Endothelial cell of umbilical vein (primary cell): ENCODE data around the gene KRT78. TPM values are rescaled to one million over a fixed set of nuclear protein-coding genes. Genes with fewer than 3 reads are reported as not detected.

Experiments used
- BruUV-seq: library from RNA; stranded (reverse); fragments of 400-500 nt; replicated peaks from 2 replicates; lab custom pipeline; 2021; lab: Mats Ljungman, UMichigan
- CTCF ChIA-PET: fragments of 300-600, 350-600 bp; sonication (Branson Sonifier 250); formaldehyde crosslinking; loops from one replicate; lab custom pipeline; 2021; ENCODE audit warnings: antibody characterized with exemption, inconsistent platforms; lab: Charles Lee
- POLR2A ChIA-PET: fragments of 300-600, 350-600 bp; sonication (Branson Sonifier 250); formaldehyde crosslinking; loops from one replicate; lab custom pipeline; 2021; ENCODE audit warnings: antibody characterized with exemption, inconsistent platforms; lab: Charles Lee
- DNase-seq: peaks from one replicate; pipeline ENCODE4 v3.0.0-alpha.2; 2011; ENCODE audit warnings: low read depth, low spot score
- FAIRE-seq: peaks from 2 replicates; lab custom pipeline; 2011; peaks lifted over from hg19 to GRCh38; lab: Jason Lieb, UNC
- H2AFZ ChIP-seq: 2 replicates; pipeline ENCODE4 v1.6.0; 2012; ENCODE audit warnings: low read depth, low read length, control low read depth, inconsistent platforms
- H3K27ac ChIP-seq: 2 replicates; pipeline ENCODE4 v1.5.1; 2011; ENCODE audit warnings: low read depth, mild to moderate bottlenecking, control low read depth, low read length, moderate library complexity; ENCODE audit not compliant: insufficient read depth
- H3K27me3 ChIP-seq, 2 experiments: 2 replicates each; pipeline versions ENCODE4 v1.6.0 to v1.6.1; 2011; ENCODE audit warnings: low read length in 2 of 2, mixed read lengths in 1 of 2; ENCODE audit not compliant: control insufficient read depth in 2 of 2, insufficient read depth in 2 of 2
- H3K36me3 ChIP-seq, 2 experiments: 2 replicates in 1 of 2; 3 replicates in 1 of 2; pipeline ENCODE4 v1.5.1; 2011; ENCODE audit warnings: low read length in 2 of 2, mild to moderate bottlenecking in 1 of 2, moderate library complexity in 1 of 2; ENCODE audit not compliant: control insufficient read depth in 2 of 2, insufficient read depth in 2 of 2; ENCODE audit errors: extremely low read depth in 1 of 2
- H3K4me1 ChIP-seq: 3 replicates; pipeline ENCODE4 v1.5.1; 2011; ENCODE audit warnings: mild to moderate bottlenecking, low read length; ENCODE audit not compliant: control insufficient read depth, insufficient read depth; ENCODE audit errors: extremely low read depth
- H3K4me2 ChIP-seq: 2 replicates; pipeline ENCODE4 v1.6.1; 2011; ENCODE audit warnings: low read length, control low read depth, mixed read lengths; ENCODE audit not compliant: insufficient read depth
- H3K4me3 ChIP-seq, 3 experiments: fragments of 200-600 bp in 1 of 3; sonication (generic), shearing (Covaris generic) in 1 of 3; replicated peaks in 1 of 3; 2 replicates each; pipeline ENCODE4 v1.5.1; 2011 to 2016; ENCODE audit warnings: control low read depth in 3 of 3, low read length in 3 of 3, mild to moderate bottlenecking in 2 of 3, inconsistent platforms in 1 of 3, low read depth in 1 of 3, moderate library complexity in 1 of 3; ENCODE audit not compliant: insufficient read depth in 1 of 3
- H3K79me2 ChIP-seq: 2 replicates; pipeline ENCODE4 v1.6.0; 2012; ENCODE audit warnings: low read length, inconsistent platforms; ENCODE audit not compliant: control insufficient read depth, insufficient read depth
- H3K9ac ChIP-seq: replicated peaks from 2 replicates; pipeline ENCODE3; 2011; ENCODE audit warnings: low read length, control low read depth; ENCODE audit not compliant: insufficient read depth; ENCODE audit errors: extremely low read depth
- H3K9me1 ChIP-seq: replicated peaks from 3 replicates; pipeline ENCODE4 v1.6.0; 2011; ENCODE audit warnings: mild to moderate bottlenecking, low read length; ENCODE audit not compliant: control insufficient read depth, insufficient read depth; ENCODE audit errors: extremely low read depth
- H3K9me3 ChIP-seq: replicated peaks from 2 replicates; pipeline ENCODE4 v1.5.1; 2012; ENCODE audit warnings: low read length, inconsistent platforms; ENCODE audit not compliant: control insufficient read depth, insufficient read depth
- H4K20me1 ChIP-seq: replicated peaks from 2 replicates; pipeline ENCODE3; 2011; ENCODE audit warnings: mild to moderate bottlenecking, low read length; ENCODE audit not compliant: control insufficient read depth, insufficient read depth; ENCODE audit errors: extremely low read depth
- EZH2 ChIP-seq: IDR thresholded peaks from 2 replicates; pipeline ENCODE4 v1.6.1; 2012; ENCODE audit warnings: borderline replicate concordance, low read depth, mild to moderate bottlenecking, moderate library complexity, low read length, inconsistent platforms; ENCODE audit not compliant: severe bottlenecking
- FOS ChIP-seq: IDR thresholded peaks from 2 replicates; pipeline ENCODE4 v1.6.1; 2011; ENCODE audit warnings: mild to moderate bottlenecking, low read length, moderate library complexity, borderline replicate concordance; ENCODE audit not compliant: insufficient read depth
- GATA2 ChIP-seq: IDR thresholded peaks from 2 replicates; pipeline ENCODE4 v1.7.0; 2011; ENCODE audit warnings: low read depth, mild to moderate bottlenecking, moderate library complexity, mixed read lengths, low read length; ENCODE audit not compliant: insufficient read length, insufficient read depth
- JUN ChIP-seq: IDR thresholded peaks from 2 replicates; pipeline ENCODE4 v1.6.1; 2011; ENCODE audit warnings: borderline replicate concordance, low read depth; ENCODE audit not compliant: insufficient read length, insufficient read depth
- MYC ChIP-seq: IDR thresholded peaks from one replicate; pipeline ENCODE4 v1.6.1; 2011; ENCODE audit warnings: mild to moderate bottlenecking, low read depth, low read length
- POLR2A ChIP-seq: IDR thresholded peaks from 2 replicates; pipeline ENCODE4 v1.6.1; 2012; ENCODE audit warnings: low read depth, mild to moderate bottlenecking, control low read depth, low read length
- POLR2AphosphoS5 ChIP-seq: IDR thresholded peaks from 2 replicates; pipeline ENCODE4 v1.6.1; 2012; ENCODE audit warnings: low read depth, mild to moderate bottlenecking, control low read depth, low read length, moderate library complexity; ENCODE audit not compliant: insufficient read depth
- dilution Hi-C: fragments of 300-500 bp; cut with MboI; formaldehyde crosslinking; loops from one replicate; pipeline ENCODE4 v1.15.0; 2019; ENCODE audit warnings: low sequenced_read_pairs; ENCODE audit not compliant: extremely low pct_ligation_motif_present
- intact Hi-C: fragments of 100-400 bp; cut with micrococcal nuclease; formaldehyde crosslinking; loops from one replicate; pipeline ENCODE4 v1.10.0; 2022
- polyA plus RNA-seq, 4 experiments: library from polyadenylated mRNA; depleted of rRNA in 3 of 4; stranded (reverse) in 3 of 4; unstranded in 1 of 4; fragments of >200 nt; gene quantifications; 2 replicates each; pipeline versions ENCODE4 v1.2.1 to v1.2.3, GENCODE V29; 2011 to 2012; ENCODE audit warnings: missing spikeins in 1 of 4
- total RNA-seq: library from RNA; stranded (reverse); gene quantifications from 2 replicates; pipeline ENCODE4 v1.2.3, GENCODE V29; 2021
- TF ChIP-seq, protein P1 (sequence below): IDR thresholded peaks from 2 replicates; pipeline ENCODE4 v1.6.1; 2011; ENCODE audit not compliant: insufficient read depth, insufficient read length
- TF ChIP-seq, protein P2 (sequence below), 2 donors: IDR thresholded peaks; 1 replicate in 1 of 2; 2 replicates in 1 of 2; pipeline ENCODE4 v1.5.1; 2011; ENCODE audit warnings: low read length in 2 of 2, mild to moderate bottlenecking in 2 of 2, moderate library complexity in 2 of 2, control low read depth in 1 of 2, inconsistent platforms in 1 of 2, low read depth in 1 of 2; ENCODE audit not compliant: insufficient read depth in 1 of 2; ENCODE audit errors: extremely low read depth in 1 of 2

Gene KRT78
- total and polyA plus RNA-seq, 2 donors (not counting 3 experiments of a cell fraction or from before 2014, with no cell fraction given), result not detected

DNA sequence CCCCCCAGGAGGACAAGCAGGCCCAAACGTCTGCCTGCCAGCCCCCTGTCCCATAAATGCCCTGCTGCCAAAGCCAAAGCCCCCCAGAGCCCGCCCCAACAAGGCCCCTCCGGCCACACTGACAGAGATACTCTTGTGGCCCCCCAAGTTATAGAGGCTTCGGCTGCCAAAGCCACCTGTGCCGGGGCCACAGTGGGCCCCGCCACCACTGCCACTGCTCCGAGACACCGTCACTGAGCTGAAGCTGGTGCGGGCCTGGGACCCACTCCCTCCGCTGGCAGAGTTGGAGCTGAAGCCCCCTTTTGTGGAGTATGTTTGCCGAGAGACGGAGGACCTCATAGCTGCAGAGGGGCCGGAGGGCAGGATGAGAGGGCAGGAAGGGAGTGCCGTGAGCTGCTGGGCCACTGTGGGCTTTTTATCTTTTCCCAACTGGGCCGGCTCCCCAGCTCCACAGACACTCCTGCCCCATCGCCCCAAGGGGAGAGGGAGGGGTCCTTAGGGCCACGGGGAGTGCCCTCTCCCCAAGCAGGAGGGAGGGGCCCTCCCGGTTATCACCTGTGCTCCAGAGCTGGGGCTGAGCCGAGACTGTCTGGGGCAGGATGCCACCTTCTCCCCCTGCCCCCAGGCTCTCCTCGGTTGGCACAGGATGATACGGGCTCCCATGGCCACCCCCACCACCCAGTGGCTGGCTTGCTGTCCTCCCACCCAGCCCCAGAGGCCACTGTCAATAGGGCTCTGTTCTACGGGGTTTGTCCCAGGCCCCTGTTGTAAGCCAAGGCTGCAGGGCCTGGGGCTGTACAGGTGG is 14.7 kb downstream of the KRT78 start, which contains the start of gene KRT79:
KRT79 (minus strand) TSS at position 390 of the 805 bp plus-strand sequence; CDS start at position 339, 51 bp downstream.
- intact Hi-C loops, result no loop called here
- H3K4me1 ChIP-seq, result peaks cover 4% of the 10 kb centered on the region
- no peak within 1 kb of the TSS for H3K9ac ChIP-seq
- dilution Hi-C loops, result no loop called here
- no peak within 1 kb of the TSS for H2AFZ ChIP-seq
- no peaks in the 10 kb centered on the region for H3K9me1 ChIP-seq
- H3K4me2 ChIP-seq, result no peak within 1 kb of the TSS
- BruUV-seq, result no TSS peak
- TF ChIP-seq POLR2AphosphoS5 (no peak), FOS (no peak), POLR2A (no peak), EZH2 (no peak), MYC (no peak), GATA2 (no peak), JUN (no peak)
- TF ChIP-seq, protein P1, sequence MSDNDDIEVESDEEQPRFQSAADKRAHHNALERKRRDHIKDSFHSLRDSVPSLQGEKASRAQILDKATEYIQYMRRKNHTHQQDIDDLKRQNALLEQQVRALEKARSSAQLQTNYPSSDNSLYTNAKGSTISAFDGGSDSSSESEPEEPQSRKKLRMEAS, result no peak
- TF ChIP-seq, protein P2, sequence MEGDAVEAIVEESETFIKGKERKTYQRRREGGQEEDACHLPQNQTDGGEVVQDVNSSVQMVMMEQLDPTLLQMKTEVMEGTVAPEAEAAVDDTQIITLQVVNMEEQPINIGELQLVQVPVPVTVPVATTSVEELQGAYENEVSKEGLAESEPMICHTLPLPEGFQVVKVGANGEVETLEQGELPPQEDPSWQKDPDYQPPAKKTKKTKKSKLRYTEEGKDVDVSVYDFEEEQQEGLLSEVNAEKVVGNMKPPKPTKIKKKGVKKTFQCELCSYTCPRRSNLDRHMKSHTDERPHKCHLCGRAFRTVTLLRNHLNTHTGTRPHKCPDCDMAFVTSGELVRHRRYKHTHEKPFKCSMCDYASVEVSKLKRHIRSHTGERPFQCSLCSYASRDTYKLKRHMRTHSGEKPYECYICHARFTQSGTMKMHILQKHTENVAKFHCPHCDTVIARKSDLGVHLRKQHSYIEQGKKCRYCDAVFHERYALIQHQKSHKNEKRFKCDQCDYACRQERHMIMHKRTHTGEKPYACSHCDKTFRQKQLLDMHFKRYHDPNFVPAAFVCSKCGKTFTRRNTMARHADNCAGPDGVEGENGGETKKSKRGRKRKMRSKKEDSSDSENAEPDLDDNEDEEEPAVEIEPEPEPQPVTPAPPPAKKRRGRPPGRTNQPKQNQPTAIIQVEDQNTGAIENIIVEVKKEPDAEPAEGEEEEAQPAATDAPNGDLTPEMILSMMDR (IDR thresholded peaks at IDR 0.05; ENCODE audit: extremely low read depth in 1 of 2, insufficient read depth in 1 of 2, low read depth in 1 of 2, low read length in 2 of 2), result no peak
- FAIRE-seq, result no peak
- CTCF ChIA-PET, result no interaction called here
- H3K27ac ChIP-seq, result no peak within 1 kb of the TSS
- no peaks in the 10 kb centered on the region for H3K36me3 ChIP-seq
- POLR2A ChIA-PET, result no interaction called here
- H4K20me1 ChIP-seq, result no peaks in the 10 kb centered on the region
- no peak for DNase-seq
- H3K27me3 ChIP-seq, result peaks cover 2 to 3% of the 10 kb centered on the region in 2 experiments
- H3K79me2 ChIP-seq, result no peaks in the 10 kb centered on the region
- H3K9me3 ChIP-seq, result no peaks in the 10 kb centered on the region
- H3K4me3 ChIP-seq, result no peak within 1 kb of the TSS
